Panc1 (cell line): ENCODE data around the gene ANK3. TPM values are rescaled to one million over a fixed set of nuclear protein-coding genes. Genes with fewer than 3 reads are reported as not detected.

ENCODE experiments used
- ATAC-seq: fragments of 200-7000 bp; cut with Tn5 transposase; 2 replicates; pipeline ENCODE4 v1.9.1; 2020; ENCODE audit warnings: mild to moderate bottlenecking, moderate library complexity
- BruUV-seq: library from RNA; stranded (reverse); fragments of 400-500 nt; replicated peaks from 2 replicates; lab custom pipeline; 2021; lab: Mats Ljungman, UMichigan
- CTCF ChIA-PET: fragments of 300-600 bp; sonication (Branson Sonifier 250); formaldehyde crosslinking; loops from one replicate; lab custom pipeline; 2022; ENCODE audit warnings: antibody characterized with exemption; lab: Charles Lee
- POLR2A ChIA-PET: fragments of 300-600 bp; sonication (Branson Sonifier 250); formaldehyde crosslinking; loops from one replicate; lab custom pipeline; 2022; ENCODE audit warnings: antibody characterized with exemption; lab: Charles Lee
- DNase-seq: peaks from one replicate; pipeline ENCODE4 v3.0.0-alpha.2; 2010; ENCODE audit warnings: low read depth, low spot score
- H3K27ac ChIP-seq: 2 replicates; pipeline ENCODE4 v1.5.1; 2011; ENCODE audit warnings: mild to moderate bottlenecking, low read length, inconsistent platforms
- H3K27me3 ChIP-seq: fragments of 200-500 bp; sonication (Bioruptor generic); 2 replicates; pipeline ENCODE4 v1.6.0; 2014; ENCODE audit warnings: low read length, inconsistent platforms; ENCODE audit not compliant: control insufficient read depth, insufficient read depth
- H3K36me3 ChIP-seq: fragments of 200-500 bp; sonication (Bioruptor generic); 2 replicates; pipeline ENCODE4 v1.5.1; 2014; ENCODE audit warnings: inconsistent platforms, mild to moderate bottlenecking, low read length, moderate library complexity; ENCODE audit not compliant: control insufficient read depth, insufficient read depth
- H3K4me1 ChIP-seq: 2 replicates; pipeline ENCODE4 v1.5.1; 2011; ENCODE audit warnings: inconsistent platforms, mild to moderate bottlenecking, low read length, moderate library complexity; ENCODE audit not compliant: control insufficient read depth, insufficient read depth
- H3K4me3 ChIP-seq, 2 experiments: 2 replicates each; pipeline ENCODE4 v1.5.1; 2011 to 2012; ENCODE audit warnings: low read depth in 2 of 2, low read length in 2 of 2, mild to moderate bottlenecking in 2 of 2, inconsistent platforms in 1 of 2, moderate library complexity in 1 of 2
- H3K9me3 ChIP-seq: fragments of 200-500 bp; sonication (Bioruptor generic); 2 replicates; pipeline ENCODE4 v1.5.1; 2014; ENCODE audit warnings: low read depth, mild to moderate bottlenecking, inconsistent platforms, low read length, moderate library complexity; ENCODE audit not compliant: control insufficient read depth, insufficient read depth
- POLR2AphosphoS5 ChIP-seq: IDR thresholded peaks from 2 replicates; pipeline ENCODE4 v1.6.1; 2012; ENCODE audit warnings: mild to moderate bottlenecking, low read depth, low read length, moderate library complexity
- SIN3A ChIP-seq: IDR thresholded peaks from 2 replicates; pipeline ENCODE4 v1.6.1; 2012; ENCODE audit warnings: low read depth, mild to moderate bottlenecking, low read length, moderate library complexity, borderline replicate concordance; ENCODE audit not compliant: insufficient read depth
- TCF7L2 ChIP-seq: IDR thresholded peaks from 2 replicates; pipeline ENCODE4 v1.6.1; 2011; ENCODE audit warnings: mild to moderate bottlenecking, low read depth, low read length, inconsistent platforms
- in situ Hi-C: cut with HindIII; loops from 2 replicates; pipeline ENCODE4 v1.10.0; 2016; ENCODE audit warnings: low sequenced_read_pairs, low pct_unique_long_range_greater_than_20kb
- intact Hi-C: fragments of 100-400 bp; cut with micrococcal nuclease; formaldehyde crosslinking; loops from one replicate; pipeline ENCODE4 v1.10.0; 2022; ENCODE audit not compliant: unreplicated experiment
- total RNA-seq: library from RNA; stranded (reverse); gene quantifications from one replicate; pipeline ENCODE4 v1.2.1, GENCODE V29; 2021; ENCODE audit not compliant: unreplicated experiment
- TF ChIP-seq, protein P1 (sequence below): fragments of 450-650 bp; IDR thresholded peaks from 2 replicates; pipeline ENCODE4 v1.5.1; 2017; ENCODE audit warnings: mild to moderate bottlenecking
- TF ChIP-seq, protein P2 (sequence below), 2 experiments: IDR thresholded peaks; 2 replicates each; pipeline ENCODE4 v1.6.1; 2011 to 2012; ENCODE audit warnings: low read depth in 2 of 2, control low read depth in 1 of 2, low read length in 1 of 2, mild to moderate bottlenecking in 1 of 2, moderate library complexity in 1 of 2; ENCODE audit not compliant: insufficient read depth in 1 of 2

ANK3 gene
- total RNA-seq, 1 experiment from 2014 or later, result 2.5 TPM

DNA sequence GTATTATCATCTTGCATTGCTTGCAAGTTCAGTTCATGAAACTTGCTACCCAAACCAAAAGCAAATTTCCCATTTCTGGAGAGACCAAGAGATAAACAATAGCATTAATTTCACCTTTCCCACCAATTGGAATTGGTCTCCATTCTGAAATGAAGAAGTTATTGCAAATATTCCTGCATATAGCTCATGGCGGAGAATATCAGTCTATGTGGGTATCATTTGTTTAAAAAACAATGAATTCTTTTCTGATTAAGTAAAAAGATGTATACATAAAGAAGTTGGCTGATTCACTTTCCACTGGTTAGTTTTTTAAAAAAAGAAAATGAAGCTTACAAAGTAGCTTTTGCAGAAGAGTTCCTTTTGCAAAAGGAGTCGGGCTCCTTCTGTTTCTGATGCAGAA is 19.5 kb upstream of the ANK3 start:
- BruUV-seq, result no TSS peak
- POLR2A ChIA-PET, result no interaction called here
- Histone ChIP-seq H3K4me3 (no peak overlapping the region), H3K27me3 (no peaks in the 10 kb centered on the region), H3K36me3 (no peaks in the 10 kb centered on the region), H3K9me3 (no peaks in the 10 kb centered on the region), H3K4me1 (no peaks in the 10 kb centered on the region), H3K27ac (no peak overlapping the region)
- ATAC-seq, result no peak
- CTCF ChIA-PET, result no interaction called here
- TF ChIP-seq SIN3A, result no peak
- TF ChIP-seq POLR2AphosphoS5, result no peak
- no peak for TF ChIP-seq TCF7L2
- TF ChIP-seq, protein P1, sequence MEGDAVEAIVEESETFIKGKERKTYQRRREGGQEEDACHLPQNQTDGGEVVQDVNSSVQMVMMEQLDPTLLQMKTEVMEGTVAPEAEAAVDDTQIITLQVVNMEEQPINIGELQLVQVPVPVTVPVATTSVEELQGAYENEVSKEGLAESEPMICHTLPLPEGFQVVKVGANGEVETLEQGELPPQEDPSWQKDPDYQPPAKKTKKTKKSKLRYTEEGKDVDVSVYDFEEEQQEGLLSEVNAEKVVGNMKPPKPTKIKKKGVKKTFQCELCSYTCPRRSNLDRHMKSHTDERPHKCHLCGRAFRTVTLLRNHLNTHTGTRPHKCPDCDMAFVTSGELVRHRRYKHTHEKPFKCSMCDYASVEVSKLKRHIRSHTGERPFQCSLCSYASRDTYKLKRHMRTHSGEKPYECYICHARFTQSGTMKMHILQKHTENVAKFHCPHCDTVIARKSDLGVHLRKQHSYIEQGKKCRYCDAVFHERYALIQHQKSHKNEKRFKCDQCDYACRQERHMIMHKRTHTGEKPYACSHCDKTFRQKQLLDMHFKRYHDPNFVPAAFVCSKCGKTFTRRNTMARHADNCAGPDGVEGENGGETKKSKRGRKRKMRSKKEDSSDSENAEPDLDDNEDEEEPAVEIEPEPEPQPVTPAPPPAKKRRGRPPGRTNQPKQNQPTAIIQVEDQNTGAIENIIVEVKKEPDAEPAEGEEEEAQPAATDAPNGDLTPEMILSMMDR, result no peak
- TF ChIP-seq, protein P2, sequence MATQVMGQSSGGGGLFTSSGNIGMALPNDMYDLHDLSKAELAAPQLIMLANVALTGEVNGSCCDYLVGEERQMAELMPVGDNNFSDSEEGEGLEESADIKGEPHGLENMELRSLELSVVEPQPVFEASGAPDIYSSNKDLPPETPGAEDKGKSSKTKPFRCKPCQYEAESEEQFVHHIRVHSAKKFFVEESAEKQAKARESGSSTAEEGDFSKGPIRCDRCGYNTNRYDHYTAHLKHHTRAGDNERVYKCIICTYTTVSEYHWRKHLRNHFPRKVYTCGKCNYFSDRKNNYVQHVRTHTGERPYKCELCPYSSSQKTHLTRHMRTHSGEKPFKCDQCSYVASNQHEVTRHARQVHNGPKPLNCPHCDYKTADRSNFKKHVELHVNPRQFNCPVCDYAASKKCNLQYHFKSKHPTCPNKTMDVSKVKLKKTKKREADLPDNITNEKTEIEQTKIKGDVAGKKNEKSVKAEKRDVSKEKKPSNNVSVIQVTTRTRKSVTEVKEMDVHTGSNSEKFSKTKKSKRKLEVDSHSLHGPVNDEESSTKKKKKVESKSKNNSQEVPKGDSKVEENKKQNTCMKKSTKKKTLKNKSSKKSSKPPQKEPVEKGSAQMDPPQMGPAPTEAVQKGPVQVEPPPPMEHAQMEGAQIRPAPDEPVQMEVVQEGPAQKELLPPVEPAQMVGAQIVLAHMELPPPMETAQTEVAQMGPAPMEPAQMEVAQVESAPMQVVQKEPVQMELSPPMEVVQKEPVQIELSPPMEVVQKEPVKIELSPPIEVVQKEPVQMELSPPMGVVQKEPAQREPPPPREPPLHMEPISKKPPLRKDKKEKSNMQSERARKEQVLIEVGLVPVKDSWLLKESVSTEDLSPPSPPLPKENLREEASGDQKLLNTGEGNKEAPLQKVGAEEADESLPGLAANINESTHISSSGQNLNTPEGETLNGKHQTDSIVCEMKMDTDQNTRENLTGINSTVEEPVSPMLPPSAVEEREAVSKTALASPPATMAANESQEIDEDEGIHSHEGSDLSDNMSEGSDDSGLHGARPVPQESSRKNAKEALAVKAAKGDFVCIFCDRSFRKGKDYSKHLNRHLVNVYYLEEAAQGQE (IDR thresholded peaks at IDR 0.05; ENCODE audit: insufficient read depth in 1 of 2, low read depth in 2 of 2, low read length in 1 of 2), result no peak
- intact Hi-C loops (no loop called here), in situ Hi-C loops (no loop called here)
- no peak for DNase-seq

DNA sequence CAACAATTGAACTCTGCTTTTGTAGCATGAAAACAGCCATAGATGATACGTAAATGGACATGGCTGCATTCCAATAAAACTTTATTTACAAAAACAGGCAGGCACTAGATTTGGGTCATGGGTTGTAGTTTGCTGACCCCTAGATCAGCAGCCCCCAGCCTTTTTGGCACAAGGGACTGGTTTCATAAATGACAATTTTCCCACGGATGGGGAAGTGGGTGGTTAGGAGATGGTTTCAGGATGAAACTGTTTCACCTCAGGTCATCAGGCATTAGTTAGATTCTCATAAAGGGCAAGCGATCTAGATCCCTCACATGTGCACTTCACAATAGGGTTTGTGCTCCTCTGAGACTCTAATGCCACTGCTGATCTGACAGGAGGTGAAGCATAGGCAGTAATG is 16.5 kb upstream of the ANK3 start:
- TF ChIP-seq, protein P1, result no peak
- TF ChIP-seq POLR2AphosphoS5 (no peak), TCF7L2 (no peak)

More for the DNA sequence above, 16.5 kb upstream of the ANK3 start:
- no peak for DNase-seq
- H3K4me3 ChIP-seq, result no peak overlapping the region
- H3K9me3 ChIP-seq, result no peaks in the 10 kb centered on the region
- no peaks in the 10 kb centered on the region for H3K4me1 ChIP-seq
- no peak for ATAC-seq
- in situ Hi-C loops (no loop called here), intact Hi-C loops (no loop called here)
- CTCF ChIA-PET, result no interaction called here
- H3K27ac ChIP-seq, result no peak overlapping the region
- no peaks in the 10 kb centered on the region for H3K36me3 ChIP-seq
- no TSS peak for BruUV-seq
- POLR2A ChIA-PET, result no interaction called here
- no peaks in the 10 kb centered on the region for H3K27me3 ChIP-seq
